GM21423 (cell line): ENCODE results near the gene RXRA.

Experiments
- ATAC-seq: cut with Tn5 transposase; IDR thresholded peaks from one replicate; pipeline ENCODE4 v1.9.1; 2021; ENCODE audit warnings: mild to moderate bottlenecking, moderate library complexity; ENCODE audit not compliant: unreplicated experiment

The RXRA gene

DNA sequence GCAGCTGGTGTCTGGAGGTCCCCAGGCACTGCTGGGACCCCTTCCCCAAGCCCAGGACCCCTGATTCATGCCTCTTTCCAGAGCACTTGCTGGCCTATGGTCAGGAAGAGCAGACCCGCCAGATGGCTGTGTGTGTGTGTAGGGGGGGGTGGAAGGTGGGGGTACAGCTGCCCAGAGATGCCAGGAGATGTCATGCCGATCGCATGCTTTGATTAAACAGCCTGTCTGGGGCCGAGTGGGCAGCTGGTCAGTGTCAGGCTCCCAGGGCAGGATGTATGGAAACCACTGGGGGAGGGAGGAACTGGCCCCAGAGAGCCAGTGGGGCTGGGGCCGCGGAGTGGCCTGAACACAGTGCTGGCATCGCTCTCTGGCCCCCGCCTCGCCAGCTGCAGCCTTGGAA lies 23.7 kb downstream of the RXRA start:
- no peak for ATAC-seq

DNA sequence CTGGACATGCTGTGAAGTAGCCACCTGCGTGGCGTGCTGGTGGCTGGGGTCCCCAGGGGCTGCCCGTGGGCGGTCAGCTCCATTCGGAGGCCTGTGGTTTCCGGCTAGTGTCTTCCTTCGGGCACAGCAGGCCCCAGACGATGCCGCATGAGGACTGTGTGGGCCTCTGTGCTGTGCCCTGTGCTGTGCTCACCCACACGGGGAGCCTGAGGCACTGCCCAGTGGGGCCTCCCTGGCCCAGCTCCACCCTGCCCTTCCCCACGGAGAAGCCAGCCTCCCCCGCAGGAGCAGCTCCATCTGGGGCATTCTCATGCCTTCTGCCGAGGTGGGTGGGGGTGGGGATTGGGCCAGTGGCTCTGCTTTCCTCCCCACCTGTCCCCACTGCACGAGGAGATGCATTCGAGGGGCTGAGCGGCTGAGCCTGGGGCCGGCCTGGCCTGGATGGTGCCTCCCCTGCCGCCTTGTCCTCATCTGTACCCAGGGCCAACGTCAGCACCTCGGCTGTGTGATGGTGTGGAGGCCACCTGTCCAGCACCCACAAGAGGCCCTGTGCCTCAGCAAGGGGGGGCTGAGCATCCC lies 24.2 kb downstream of the RXRA start:
- no peak for ATAC-seq

DNA sequence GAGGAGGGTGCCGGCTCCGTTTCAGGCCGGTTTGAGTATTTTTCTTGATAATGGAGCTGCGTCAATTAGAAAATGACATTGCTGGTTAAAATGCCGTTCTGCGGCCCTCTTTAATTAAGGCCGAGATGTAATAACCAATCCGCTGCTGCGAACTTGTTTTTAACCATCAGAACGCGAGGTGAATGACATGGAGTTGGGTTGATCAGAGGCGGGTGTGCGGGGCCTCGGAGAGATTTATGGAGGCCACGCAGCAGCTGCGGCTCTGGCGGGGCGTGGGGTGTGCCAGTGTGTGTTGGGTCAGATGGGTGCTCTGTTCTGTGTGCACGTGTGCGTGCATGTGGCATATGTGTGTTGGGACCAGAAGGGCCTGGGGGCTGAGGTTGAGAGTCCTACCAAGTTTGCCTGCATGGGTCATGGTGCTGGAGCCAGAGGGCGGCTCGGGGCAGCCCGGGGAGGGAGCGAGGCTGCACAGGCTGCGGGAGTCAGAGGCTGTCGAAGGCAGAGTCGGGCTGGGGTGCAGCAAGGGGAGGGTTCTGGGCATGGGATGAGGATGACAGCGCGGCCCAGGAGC lies 25.4 kb downstream of the RXRA start:
- ATAC-seq, result no peak

DNA sequence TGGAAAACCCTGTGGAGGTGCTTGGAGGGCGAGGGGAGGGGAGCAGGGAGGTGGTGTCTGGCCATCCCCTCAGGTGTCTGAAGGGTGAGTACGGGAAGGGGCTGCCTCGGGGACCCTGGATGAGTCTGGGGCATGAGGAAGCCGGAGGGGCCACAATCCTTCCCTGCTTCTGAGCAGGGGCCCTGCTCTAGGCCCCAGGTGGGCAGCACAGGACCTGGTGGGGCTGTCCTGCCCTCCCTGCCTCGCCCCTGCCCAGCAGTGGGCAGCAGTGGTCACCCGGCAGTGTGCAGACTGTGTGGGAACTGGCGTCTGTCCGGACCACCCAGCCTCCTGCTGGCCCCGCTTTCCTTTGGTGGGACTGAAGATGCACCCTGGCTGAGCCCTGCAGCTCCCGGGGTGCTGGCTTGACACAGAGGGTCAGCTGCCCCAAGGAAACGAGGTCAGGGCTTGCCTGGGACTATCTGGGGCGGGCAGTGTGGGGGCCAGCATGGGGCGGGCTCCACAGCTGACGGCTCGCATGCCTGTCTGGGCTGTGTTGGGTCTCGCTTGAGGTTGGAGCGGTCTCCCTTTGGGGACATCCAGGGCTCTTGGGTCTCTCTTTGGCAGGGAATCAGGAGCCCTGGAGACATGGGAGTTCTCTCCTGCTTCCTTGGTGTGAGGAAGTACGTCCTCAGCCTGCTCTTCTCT lies 26.1 kb downstream of the RXRA start:
- no peak for ATAC-seq

DNA sequence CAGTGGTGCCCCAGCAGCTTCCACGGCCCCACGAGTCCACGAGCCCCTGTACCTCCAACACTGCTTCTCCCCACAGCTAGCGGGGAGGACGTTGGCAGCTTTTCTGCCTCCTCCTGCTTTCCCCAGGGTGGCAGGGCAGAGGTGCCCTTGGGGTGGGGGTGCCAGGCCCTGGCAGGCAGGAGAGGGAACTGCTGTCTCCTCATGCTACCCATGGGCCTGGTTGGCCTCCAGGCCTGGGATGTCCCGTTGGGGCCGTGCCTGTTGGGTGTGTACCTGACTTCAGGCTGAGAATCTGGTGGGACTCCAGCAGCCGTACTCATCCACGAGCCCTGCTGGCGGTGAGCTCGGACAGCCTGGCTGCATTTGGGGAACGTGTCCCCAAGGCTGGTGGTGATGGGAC lies 27.3 kb downstream of the RXRA start:
- no peak for ATAC-seq

DNA sequence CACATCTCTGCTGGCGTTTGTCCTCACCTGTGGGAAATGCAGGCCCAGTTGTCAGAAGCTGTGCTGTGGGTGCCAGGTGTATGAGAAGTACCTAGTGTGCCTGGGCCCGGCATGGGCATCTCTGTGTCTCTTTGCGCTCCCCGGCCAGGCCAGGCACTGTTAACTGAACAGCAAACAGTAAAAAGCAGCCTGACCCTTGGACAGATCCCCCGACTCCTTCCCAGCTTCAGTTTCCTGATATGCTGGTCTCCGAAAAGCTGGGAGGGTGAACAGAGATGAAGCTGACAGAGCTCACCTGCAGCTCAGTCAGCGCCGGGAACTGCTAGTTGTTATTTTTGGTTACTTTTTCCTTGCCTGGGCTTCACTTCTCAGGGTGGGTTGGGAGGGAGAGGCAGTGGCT lies 28.9 kb downstream of the RXRA start:
- ATAC-seq, result no peak

DNA sequence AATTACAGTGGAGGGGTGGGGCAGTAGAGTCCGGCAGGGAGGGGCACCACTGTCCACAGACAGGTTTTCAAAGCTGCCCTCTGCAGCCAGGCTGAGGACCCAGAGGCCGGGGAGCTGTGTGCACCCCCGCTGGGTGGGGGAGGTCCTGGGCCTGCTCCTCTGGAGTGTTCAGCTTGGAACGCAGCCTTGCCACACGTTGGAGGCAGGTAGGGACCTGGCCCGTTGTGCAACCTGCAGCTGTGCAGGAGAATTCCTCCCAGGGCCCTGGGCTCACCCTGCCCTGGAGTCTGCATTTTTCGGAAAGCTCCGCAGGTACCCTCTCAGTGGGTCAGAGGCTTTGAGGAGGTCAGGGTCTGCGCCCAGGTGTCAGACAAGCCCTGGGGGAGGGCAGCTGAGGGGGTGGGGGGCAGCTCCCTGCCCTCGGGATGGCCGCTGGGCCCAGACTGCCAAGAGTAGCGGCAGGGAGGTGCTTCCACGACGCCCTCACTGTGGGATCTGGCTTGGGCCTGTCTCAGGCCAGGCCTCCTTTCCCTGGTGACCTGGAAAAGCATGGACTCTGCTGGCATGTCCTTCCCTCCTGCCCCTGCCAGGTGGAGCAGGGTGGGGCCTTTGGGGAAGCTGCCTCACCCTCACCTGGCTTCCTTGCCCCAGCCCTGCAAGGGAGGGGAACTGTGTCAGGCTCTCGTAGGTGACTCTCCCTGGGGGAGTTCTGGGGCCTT lies 29.5 kb downstream of the RXRA start:
- ATAC-seq, result no peak

DNA sequence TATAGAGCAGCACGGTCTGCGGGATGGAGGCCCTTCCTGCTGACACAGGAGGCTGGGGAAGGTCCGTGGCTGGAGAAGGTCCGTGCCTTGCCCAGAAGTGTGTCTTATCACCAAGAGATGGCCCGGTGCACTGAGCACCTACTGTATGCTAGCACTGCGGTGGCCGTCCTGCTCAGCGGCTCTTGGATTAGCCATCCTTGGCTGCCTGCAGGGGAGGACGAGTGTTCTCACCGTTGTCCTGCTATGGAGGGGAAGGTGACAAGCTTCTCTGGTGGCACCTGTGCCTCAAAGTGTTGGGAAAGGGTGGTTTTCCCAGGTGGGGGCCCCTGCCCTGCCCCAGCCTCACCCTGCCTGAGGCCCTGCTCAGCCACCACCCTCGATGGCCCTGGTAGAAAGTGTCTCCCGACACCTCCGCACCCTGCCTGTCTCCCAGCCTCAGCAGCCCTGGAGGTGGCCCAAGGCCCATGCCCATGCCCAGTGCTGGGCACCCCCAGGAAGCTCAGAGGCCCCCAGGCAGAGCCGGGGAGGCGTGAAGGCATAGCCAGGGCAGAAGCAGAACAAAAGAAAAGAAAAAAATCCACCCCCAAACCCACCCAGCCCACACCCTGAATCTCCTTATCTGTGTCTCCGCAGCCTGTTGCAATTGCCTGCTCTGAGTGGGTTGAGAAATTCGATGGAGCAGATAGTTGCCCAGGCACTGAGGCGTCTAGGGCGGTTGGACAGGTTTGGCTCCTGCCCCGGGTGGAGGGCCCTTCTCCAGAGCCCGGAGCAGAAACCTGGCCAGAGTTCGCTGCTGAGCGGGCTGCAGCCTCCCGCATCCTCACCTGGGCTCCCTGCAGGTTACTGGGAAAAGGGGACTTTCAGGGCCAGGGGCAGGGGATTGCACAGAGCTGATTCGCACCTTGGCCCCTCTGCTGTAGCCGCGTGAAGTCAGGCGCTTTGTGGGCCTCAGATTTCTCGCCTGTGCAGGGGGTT lies 30.5 kb downstream of the RXRA start:
- ATAC-seq, result no peak

DNA sequence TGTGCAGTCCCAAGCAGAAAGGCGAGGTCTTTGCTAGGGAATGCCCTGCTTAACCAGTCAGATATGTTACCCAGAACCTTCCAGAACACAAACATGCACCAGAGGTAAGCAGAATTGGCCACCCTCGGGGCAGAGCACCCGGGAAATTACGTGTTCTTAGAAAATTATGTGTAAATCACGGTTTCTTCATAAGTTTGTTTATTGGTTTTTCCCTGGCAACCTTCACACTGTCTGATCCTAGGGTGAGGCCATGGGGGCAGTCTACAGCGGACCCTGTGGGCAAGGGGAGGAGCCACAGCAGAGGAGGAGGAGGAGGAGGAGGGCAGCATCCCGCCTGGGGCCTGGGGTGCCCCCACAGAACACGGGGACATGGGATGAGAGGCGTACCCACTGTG lies 31.4 kb downstream of the RXRA start:
- ATAC-seq, result no peak

DNA sequence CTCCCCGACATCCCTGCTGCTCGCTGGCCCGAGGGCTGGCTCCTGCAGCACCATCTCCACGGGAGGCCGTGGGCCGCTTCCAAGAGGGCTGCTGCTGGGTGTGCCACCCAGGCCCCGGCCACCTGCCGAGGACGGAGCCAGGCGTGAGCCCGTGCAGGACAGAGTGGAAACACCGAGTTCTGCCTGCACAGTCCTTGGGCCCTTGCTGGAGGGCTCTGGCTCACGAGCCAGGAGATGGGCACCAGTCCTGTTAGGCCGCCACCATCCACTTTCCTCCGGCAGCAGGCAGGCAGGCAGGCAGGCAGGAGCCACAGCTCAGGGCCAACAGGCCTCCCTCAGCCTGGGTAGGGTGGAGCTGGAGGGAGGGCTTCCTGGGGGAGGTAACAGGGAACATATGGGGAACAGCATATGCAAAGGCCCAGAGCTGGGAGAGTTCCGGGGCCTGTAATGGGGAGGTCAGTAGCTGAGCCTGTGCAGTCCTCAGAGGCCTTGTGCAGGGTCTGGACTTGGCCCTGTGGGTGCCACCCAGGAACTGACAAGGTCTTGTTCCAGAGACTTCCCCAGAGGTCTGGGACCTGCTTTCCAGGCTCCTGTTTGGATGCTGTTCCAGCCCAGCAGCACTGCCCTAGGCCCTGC lies 31.9 kb downstream of the RXRA start:
- no peak for ATAC-seq

DNA sequence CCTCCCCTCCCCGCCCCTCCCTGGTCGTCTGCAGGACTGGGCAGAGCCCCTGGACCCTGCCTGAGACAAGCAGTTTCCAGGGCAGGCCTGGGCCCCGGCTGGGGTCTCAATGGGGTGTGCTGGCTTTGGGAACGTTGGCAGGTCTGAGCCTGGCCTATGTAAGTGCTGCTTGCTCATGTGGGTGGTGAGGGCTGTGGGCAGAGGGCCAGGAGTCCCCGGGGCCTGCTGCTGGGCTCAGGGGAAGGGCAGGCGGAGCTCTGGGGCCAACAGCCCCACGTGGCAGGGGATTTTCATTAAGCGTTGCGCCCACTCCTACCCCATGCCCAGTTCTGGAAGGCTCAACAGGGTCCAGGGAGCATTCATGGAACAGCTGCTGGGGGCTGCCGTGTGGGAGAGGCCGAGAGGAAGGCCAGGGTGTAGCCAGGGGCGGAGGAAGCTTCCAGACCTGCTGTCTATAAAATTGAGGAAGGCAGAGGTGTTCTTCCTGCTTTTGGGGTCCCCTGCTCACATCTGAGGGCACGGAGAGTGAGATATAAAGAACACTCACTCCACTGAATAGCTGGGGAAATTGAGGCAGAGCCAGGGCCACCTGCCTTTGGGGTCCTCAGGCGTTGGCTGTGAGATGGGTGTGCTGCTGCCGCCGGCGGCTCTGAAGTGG lies 32.5 kb downstream of the RXRA start:
- no peak for ATAC-seq

DNA sequence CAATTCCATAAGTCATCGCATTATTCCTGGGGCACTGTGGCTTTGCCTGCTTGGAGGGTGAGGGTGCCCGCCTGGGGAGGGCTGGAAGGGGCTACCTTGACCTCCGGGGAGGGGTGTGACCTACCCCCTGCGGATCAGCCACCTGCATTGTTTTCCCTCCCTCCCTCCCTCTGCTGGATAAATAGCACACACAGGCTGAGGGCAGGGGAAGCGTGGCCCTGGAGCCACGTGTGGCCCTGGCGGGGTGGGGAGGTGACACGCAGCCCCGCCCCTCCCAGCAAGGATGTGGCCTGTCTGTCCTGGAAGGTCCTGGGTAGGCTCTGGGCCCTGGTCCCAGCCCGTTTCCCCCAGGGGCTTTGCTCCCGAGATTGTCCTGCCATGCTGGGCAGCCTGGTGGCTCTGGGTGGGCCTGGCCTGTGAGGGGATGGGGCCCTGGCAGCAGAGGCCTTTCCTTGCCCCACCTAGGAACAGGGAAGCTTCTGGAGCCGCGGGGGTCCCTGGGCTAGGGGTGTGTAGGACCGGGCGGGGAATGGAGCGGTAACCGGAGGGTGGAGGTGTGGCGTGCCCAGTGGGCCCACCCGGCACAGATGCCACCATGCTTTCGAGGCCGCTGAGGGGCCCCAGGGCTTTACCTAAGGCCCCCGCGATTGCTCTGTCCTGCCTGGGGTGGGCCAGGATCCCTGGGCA lies 33.4 kb downstream of the RXRA start:
- no peak for ATAC-seq

DNA sequence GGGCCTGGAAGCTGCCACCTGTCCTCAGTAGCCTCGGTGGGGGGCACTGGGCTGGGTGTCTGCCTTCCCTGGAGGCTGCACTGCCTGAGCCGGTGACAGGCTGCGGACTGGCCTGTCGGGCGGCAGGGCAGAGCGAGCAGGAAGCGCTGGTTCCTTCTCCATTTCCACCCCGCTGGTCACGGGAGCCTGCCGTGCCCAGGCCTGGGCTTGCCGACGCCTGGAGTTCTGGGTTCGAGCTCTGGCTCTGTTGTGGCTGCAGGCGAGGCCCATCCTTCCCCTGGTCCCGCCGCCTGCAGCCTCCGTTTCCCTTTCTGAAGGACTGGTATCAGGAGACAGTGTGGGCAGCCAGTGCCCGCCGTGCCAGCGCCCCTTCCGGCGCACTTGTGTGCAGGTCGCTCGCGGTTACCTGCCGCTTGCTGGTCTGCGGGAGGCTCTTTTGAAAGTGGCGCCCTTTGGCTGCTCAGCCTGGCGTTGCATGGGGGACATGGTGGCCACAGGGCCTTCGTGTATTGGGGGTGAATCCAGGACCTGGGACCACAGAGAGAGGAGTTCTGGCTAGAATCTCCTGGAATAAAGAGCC lies 34.0 kb downstream of the RXRA start:
- no peak for ATAC-seq

DNA sequence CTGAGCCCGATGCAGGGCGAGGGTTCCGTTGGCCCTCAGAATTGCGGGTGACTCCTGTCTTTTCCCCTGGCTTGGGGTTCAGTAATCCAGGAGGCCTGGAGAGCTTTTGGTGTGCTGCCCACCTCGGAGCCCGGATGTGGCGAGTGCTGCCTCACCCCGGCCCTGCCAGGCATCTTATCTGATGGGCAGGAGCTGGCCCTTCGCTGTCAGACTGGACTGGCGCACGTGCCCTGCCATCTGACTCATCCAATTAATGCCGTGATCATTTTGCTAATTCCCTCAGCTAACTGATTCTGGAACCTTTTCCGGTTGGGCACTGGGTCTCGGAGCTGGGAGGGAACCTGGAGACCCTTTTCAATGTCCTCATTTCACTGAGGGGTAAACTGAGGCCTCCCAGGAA lies 34.6 kb downstream of the RXRA start:
- no peak for ATAC-seq

DNA sequence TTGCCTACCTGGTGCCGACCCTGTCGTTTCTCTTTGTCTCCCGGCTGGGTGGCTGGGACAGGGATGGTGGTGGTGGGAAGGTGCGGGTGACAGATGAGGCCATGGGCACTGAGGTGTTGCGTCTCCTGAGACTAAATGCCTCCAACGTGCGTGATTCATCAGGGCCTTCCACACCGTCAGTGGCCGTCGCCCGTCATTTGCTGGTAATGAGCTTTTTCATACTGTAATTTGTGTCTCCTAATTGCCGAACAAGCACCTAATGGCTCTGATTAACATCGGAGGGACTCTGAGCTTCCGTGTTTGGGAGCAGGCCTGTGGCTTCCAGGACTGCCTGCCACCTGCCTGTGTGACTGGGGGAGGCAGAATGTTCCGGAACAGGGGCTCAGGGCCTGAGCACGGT lies 35.2 kb downstream of the RXRA start:
- ATAC-seq, result no peak

DNA sequence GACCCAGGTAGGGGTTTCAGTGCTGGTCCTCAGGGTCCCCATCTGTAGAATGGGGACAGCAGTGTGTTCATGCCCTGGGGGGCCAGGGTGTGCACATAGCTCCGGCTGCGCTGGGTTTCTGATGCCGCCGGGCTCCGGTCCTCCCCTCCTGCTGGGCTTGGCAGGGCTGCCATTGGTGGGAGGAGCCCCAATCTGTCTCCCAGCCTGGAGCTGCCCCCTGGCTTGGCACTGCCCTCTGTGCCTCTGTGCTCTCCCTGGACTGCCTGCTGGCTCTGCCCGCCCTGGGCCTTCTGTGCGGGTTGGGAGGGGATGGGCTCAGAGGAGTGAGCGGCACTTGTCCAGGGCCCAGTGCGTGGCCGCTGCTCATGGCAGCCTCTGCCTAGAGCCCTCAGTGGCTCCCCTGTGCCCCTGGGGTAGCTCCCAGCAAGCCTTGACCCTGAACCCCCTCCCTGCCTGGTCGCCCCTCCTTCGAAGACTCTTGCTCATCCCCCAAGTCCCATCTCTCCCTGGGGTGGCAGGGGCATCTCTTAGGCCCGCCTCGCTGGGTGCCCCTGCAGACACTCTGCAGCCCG lies 35.7 kb downstream of the RXRA start:
- no peak for ATAC-seq

DNA sequence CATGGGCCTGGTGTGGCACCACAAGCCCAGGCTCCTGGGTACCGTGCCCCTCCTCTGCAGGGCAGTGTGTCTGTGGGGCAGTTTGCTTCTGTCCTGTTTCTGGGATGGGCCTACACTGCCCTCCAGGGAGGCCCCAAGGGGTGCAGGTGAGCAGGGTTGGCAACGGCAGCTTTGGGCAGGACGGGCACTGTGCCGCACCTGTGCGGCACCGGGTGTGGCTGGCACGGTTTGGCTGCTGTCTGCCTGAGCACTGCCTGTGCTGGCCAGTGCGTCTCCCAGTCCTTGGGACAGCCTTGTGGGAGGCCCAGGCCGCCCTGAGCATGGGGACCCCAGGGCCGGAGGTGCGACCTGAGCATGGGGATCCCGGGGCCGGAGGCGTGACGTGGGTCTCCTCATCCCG lies 37.2 kb downstream of the RXRA start:
- ATAC-seq, result no peak

DNA sequence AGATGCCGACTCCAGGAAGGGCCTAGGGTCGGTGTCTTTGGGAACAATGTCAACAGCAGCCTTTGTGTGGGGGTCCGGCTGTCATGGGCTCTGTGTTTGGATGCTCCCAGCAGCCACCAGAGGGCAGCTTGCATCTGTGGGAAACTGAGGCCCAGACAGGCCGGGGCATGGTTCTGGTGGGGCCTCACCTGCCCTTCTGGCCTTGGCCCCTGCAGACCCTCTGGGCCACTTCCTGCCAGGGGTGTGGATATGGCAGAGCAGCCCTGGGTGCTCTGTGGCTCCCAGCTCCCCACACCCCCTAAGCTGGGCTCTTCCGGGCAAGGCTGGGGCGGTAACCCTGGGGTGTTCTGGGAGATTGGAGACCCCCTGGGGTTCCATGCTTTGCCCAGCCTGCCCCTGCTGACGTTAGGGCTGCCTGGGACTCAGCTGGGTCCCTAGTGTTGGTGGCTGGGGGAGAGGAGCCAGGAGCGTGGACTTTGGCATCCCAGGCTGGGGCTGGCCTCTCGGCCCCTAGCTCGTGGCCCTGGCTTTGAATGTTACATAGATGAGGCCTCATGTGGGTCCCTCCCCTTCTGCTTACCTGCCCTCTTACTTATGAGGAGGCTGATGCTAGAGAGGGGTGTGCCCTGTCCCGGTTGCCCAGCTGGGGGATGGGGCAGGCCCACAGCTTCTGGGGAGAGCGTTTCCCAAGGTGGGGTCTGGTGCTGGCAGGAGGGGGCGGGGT lies 38.3 kb downstream of the RXRA start:
- ATAC-seq, result no peak
